Measurements from ENCODE around the gene RCBTB2.

RCBTB2 gene

DNA sequence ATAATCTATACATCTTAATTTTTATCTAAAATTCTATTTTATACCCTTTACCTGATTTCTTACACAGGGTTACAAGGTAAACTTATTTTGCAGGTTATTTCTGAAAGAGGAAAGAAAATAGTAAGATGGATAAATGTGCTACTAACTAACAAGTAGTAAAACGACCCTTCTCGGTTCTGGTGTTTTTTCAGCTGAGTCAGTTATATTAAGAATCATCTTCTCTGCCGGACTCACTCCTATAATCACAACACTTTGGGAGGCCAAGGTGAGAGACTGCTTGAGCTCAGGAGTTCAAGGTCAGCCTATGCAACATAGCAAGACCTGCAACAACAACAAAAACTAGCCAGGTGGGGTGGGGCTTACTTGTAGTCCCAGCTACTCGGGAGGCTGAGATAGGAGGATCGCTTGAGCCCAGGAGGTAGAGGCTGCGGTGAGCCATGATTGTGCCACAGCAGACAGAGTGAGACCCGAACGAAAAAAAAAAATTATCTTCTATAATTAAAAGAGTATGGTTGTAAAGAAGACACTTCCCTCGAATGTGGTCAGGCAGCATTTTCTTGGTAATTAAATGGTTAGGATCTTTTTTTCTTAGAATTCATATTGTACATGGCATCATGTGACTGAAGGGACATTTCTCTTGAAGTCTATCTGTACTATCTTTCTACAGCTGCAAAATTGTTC is 27.9 kb upstream of the RCBTB2 start:
- Histone ChIP-seq H3K27me3 (ENCODE audit: insufficient read depth, low read length) (no peaks in the 10 kb centered on the region), H3F3A (ENCODE audit: insufficient read depth, low read length) (no peaks in the 10 kb centered on the region), H3K79me2 (ENCODE audit: insufficient read depth, low read length) (no peaks in the 10 kb centered on the region), H3K9me3 (ENCODE audit: low read length) (peaks cover 1% of the 10 kb centered on the region), H4K20me1 (ENCODE audit: insufficient read depth, low read length) (no peaks in the 10 kb centered on the region), H3K27ac (ENCODE audit: low read depth, low read length, poor library complexity, severe bottlenecking) (peak overlapping the region; percentile 89), H3K9me2 (ENCODE audit: low read depth, low read length) (no peaks in the 10 kb centered on the region), H3K9ac (ENCODE audit: low read length) (no peak overlapping the region; the same call in 1 of the 2 replicates), H3K4me1 (ENCODE audit: insufficient read depth, low read length, severe bottlenecking) (peaks cover 42% of the 10 kb centered on the region), H2AFZ (ENCODE audit: low read length) (no peak overlapping the region), H3K36me3 (ENCODE audit: insufficient read depth, low read length) (no peaks in the 10 kb centered on the region), H3K4me3 (ENCODE audit: low read depth, low read length, poor library complexity, severe bottlenecking) (peak overlapping the region; percentile 46), H3K4me2 (ENCODE audit: low read length) (peak overlapping the region; percentile 75)
- no peak for TF ChIP-seq EZH2 (IDR thresholded peaks at IDR 0.05; ENCODE audit: borderline replicate concordance, low read length)
- TF ChIP-seq CTCF (IDR thresholded peaks at IDR 0.05; ENCODE audit: low read length), result no peak

DNA sequence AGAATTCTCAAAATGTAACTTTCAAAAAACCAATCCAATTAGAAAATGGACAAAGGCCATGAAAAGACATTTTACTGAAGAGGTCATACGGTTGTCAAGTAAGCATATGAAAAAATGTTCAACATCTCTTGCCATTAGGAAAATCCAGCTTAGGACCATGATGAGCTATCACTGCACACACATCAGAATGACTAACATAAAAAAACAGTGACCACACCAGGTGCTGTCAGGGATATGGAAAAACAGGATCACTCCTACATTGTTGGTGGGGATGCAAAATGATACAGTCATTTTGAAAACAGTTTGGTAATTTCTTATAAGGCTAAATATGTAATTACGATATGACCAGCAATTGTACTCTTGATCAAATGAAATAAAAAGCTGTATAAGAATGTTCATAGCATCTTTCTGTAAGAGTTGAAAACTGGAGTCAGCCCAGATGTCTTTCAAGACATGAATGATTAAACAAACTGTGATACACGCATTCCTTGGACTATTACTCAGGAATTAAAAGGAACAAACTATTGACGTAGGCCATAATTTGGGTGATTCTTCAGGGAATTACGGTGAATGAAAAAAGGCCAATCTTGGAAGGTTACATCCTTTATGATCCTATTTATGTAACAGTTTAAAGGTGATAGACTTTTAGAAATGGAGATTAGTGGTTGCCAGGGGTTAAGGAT is 26.9 kb upstream of the RCBTB2 start:
- Histone ChIP-seq H3K9me3 (ENCODE audit: low read length) (peaks cover 4% of the 10 kb centered on the region), H4K20me1 (ENCODE audit: insufficient read depth, low read length) (no peaks in the 10 kb centered on the region), H3K9me2 (ENCODE audit: low read depth, low read length) (no peaks in the 10 kb centered on the region), H3K27ac (ENCODE audit: low read depth, low read length, poor library complexity, severe bottlenecking) (no peak overlapping the region), H2AFZ (ENCODE audit: low read length) (no peak overlapping the region), H3K79me2 (ENCODE audit: insufficient read depth, low read length) (no peaks in the 10 kb centered on the region), H3K4me3 (ENCODE audit: low read depth, low read length, poor library complexity, severe bottlenecking) (no peak overlapping the region), H3K4me2 (ENCODE audit: low read length) (no peak overlapping the region), H3K9ac (ENCODE audit: low read length) (no peak overlapping the region), H3K36me3 (ENCODE audit: insufficient read depth, low read length) (no peaks in the 10 kb centered on the region), H3K27me3 (ENCODE audit: insufficient read depth, low read length) (no peaks in the 10 kb centered on the region), H3F3A (ENCODE audit: insufficient read depth, low read length) (no peaks in the 10 kb centered on the region; the same call in 1 of the 2 replicates), H3K4me1 (ENCODE audit: insufficient read depth, low read length, severe bottlenecking) (peaks cover 42% of the 10 kb centered on the region)
- TF ChIP-seq EZH2 (IDR thresholded peaks at IDR 0.05; ENCODE audit: borderline replicate concordance, low read length) (no peak), CTCF (IDR thresholded peaks at IDR 0.05; ENCODE audit: low read length) (no peak)

- Histone ChIP-seq H3K4me1 (ENCODE audit: insufficient read depth, low read length, severe bottlenecking) (peaks cover 13% of the 10 kb centered on the region), H3K4me2 (ENCODE audit: low read length) (no peak overlapping the region), H3K27me3 (ENCODE audit: insufficient read depth, low read length) (no peaks in the 10 kb centered on the region), H3K9me3 (ENCODE audit: low read length) (peaks cover 11% of the 10 kb centered on the region), H4K20me1 (ENCODE audit: insufficient read depth, low read length) (no peaks in the 10 kb centered on the region), H3K9me2 (ENCODE audit: low read depth, low read length) (no peaks in the 10 kb centered on the region), H3F3A (ENCODE audit: insufficient read depth, low read length) (no peaks in the 10 kb centered on the region; the same call in 1 of the 2 replicates), H3K4me3 (ENCODE audit: low read depth, low read length, poor library complexity, severe bottlenecking) (no peak overlapping the region), H3K9ac (ENCODE audit: low read length) (no peak overlapping the region), H3K36me3 (ENCODE audit: insufficient read depth, low read length) (no peaks in the 10 kb centered on the region; the same call in 1 of the 2 replicates), H2AFZ (ENCODE audit: low read length) (no peak overlapping the region), H3K79me2 (ENCODE audit: insufficient read depth, low read length) (no peaks in the 10 kb centered on the region), H3K27ac (ENCODE audit: low read depth, low read length, poor library complexity, severe bottlenecking) (no peak overlapping the region)
- TF ChIP-seq EZH2 (IDR thresholded peaks at IDR 0.05; ENCODE audit: borderline replicate concordance, low read length), result no peak
- TF ChIP-seq CTCF (IDR thresholded peaks at IDR 0.05; ENCODE audit: low read length), result no peak
Observed at GRCh38 chr13:48556817-48557216, 23.9 kb upstream of the RCBTB2 start.

Measured in OCI-LY1 (cell line).